Measurements from ENCODE around the gene PIK3R6. TPM values are rescaled to one million over a fixed set of nuclear protein-coding genes. Genes with fewer than 3 reads are reported as not detected.

The PIK3R6 gene
- polyA plus RNA-seq, 1 experiment: not detected

GRCh38 chr17:8831234-8831849 lies 36.1 kb downstream of the PIK3R6 start:
- ChIA-PET POLR2A (no interaction called here), CTCF (no interaction called here)
- Histone ChIP-seq H3K27ac (ENCODE audit: low read depth, low read length) (no peak overlapping the region), H3K9me3 (ENCODE audit: control insufficient read depth, insufficient read depth, low read length) (peaks cover 17% of the 10 kb centered on the region; the same call in 1 of the 2 replicates), H3K4me3 (ENCODE audit: low read depth, low read length) (no peak overlapping the region), H3K27me3 (ENCODE audit: control insufficient read depth, insufficient read depth, low read length) (no peaks in the 10 kb centered on the region)
- no peak for TF ChIP-seq CTCF (IDR thresholded peaks at IDR 0.05; ENCODE audit: low read depth, low read length)
- no peak for DNase-seq (ENCODE audit: low read depth, low spot score)

- ChIA-PET CTCF (interaction anchor here (0.7 kb wide), 1 partner anchor 168 kb away, joined by 3 read pairs; no protein-coding TSS in a partner anchor), POLR2A (interaction anchor here (0.7 kb wide), 1 partner anchor 427 kb away, joined by 3 read pairs; no protein-coding TSS in a partner anchor)
- H3K27me3 ChIP-seq (ENCODE audit: control insufficient read depth, insufficient read depth, low read length): no peaks in the 10 kb centered on the region
Measured at GRCh38 chr17:8830141-8830540, 37.3 kb downstream of the PIK3R6 start.

GRCh38 chr17:8829036-8829941 lies 38.2 kb downstream of the PIK3R6 start:
- Histone ChIP-seq H3K9me3 (ENCODE audit: control insufficient read depth, insufficient read depth, low read length) (peaks cover 17% of the 10 kb centered on the region; the same call in 1 of the 2 replicates), H3K4me3 (ENCODE audit: low read depth, low read length) (no peak overlapping the region), H3K27me3 (ENCODE audit: control insufficient read depth, insufficient read depth, low read length) (no peaks in the 10 kb centered on the region), H3K27ac (ENCODE audit: low read depth, low read length) (no peak overlapping the region)
- TF ChIP-seq CTCF (IDR thresholded peaks at IDR 0.05; ENCODE audit: low read depth, low read length): no peak
- ChIA-PET CTCF (no interaction called here), POLR2A (interaction anchor here (0.7 kb wide), 1 partner anchor 428 kb away, joined by 3 read pairs; no protein-coding TSS in a partner anchor)
- no peak for DNase-seq (ENCODE audit: low read depth, low spot score)

More at GRCh38 chr17:8830141-8830540, 37.3 kb downstream of the PIK3R6 start:
- Histone ChIP-seq H3K27ac (ENCODE audit: low read depth, low read length) (no peak overlapping the region), H3K4me3 (ENCODE audit: low read depth, low read length) (no peak overlapping the region), H3K9me3 (ENCODE audit: control insufficient read depth, insufficient read depth, low read length) (peaks cover 17% of the 10 kb centered on the region; the same call in 1 of the 2 replicates)
- no peak for TF ChIP-seq CTCF (IDR thresholded peaks at IDR 0.05; ENCODE audit: low read depth, low read length)
- DNase-seq (ENCODE audit: low read depth, low spot score): no peak

GRCh38 chr17:8828517-8828875 lies 39.0 kb downstream of the PIK3R6 start:
- TF ChIP-seq CTCF (IDR thresholded peaks at IDR 0.05; ENCODE audit: low read depth, low read length): no peak
- Histone ChIP-seq H3K27me3 (ENCODE audit: control insufficient read depth, insufficient read depth, low read length) (no peaks in the 10 kb centered on the region), H3K4me3 (ENCODE audit: low read depth, low read length) (no peak overlapping the region), H3K27ac (ENCODE audit: low read depth, low read length) (no peak overlapping the region), H3K9me3 (ENCODE audit: control insufficient read depth, insufficient read depth, low read length) (peaks cover 17% of the 10 kb centered on the region; the same call in 1 of the 2 replicates)
- ChIA-PET POLR2A (no interaction called here), CTCF (no interaction called here)
- no peak for DNase-seq (ENCODE audit: low read depth, low spot score)

Measured in AG04450 (cell line).